HepG2 (cell line): ENCODE results near the gene SMOC1. TPM values are rescaled to one million over a fixed set of nuclear protein-coding genes. Genes with fewer than 3 reads are reported as not detected.

Experiments used
- ADNP ChIP-seq: sonication (generic); formaldehyde crosslinking; IDR thresholded peaks from 2 replicates; pipeline ENCODE4 v1.4.0; 2020; ENCODE audit warnings: missing genetic modification reagents
- HNF4A ChIP-seq: sonication (generic); formaldehyde crosslinking; IDR thresholded peaks from 2 replicates; pipeline ENCODE4 v1.4.0; 2020; ENCODE audit warnings: missing genetic modification reagents
- KLF6 ChIP-seq: IDR thresholded peaks from 2 replicates; pipeline ENCODE4 v1.8.0; 2016; ENCODE audit warnings: missing biosample characterization, missing genetic modification reagents
- MEIS1 ChIP-seq: sonication (generic); formaldehyde crosslinking; IDR thresholded peaks from 2 replicates; pipeline ENCODE4 v1.9.0; 2021; ENCODE audit warnings: mild to moderate bottlenecking, missing genetic modification reagents, moderate library complexity, borderline replicate concordance
- NFYB ChIP-seq: sonication (generic); formaldehyde crosslinking; IDR thresholded peaks from 2 replicates; pipeline ENCODE4 v1.4.0; 2020; ENCODE audit warnings: missing genetic modification reagents
- PAX8 ChIP-seq: sonication (generic); formaldehyde crosslinking; IDR thresholded peaks from 2 replicates; pipeline ENCODE4 v1.8.0; 2022; ENCODE audit warnings: mild to moderate bottlenecking, missing genetic modification reagents, borderline replicate concordance
- PCBP2 ChIP-seq: fragments of 200-400 bp; formaldehyde crosslinking; optimal IDR thresholded peaks from 2 replicates; pipeline ENCODE3; 2018; ENCODE audit warnings: low read length, low read depth; ENCODE audit not compliant: poor library complexity, severe bottlenecking
- POGZ ChIP-seq: sonication (generic); formaldehyde crosslinking; IDR thresholded peaks from 2 replicates; pipeline ENCODE4 v1.4.0; 2020; ENCODE audit warnings: mild to moderate bottlenecking, missing genetic modification reagents
- RAD21 ChIP-seq: fragments of 450-650 bp; formaldehyde crosslinking; IDR thresholded peaks from 2 replicates; pipeline ENCODE4 v1.5.0; 2020; ENCODE audit warnings: mild to moderate bottlenecking
- SMAD3 ChIP-seq: sonication (generic); formaldehyde crosslinking; IDR thresholded peaks from 2 replicates; pipeline ENCODE4 v1.4.0; 2020; ENCODE audit warnings: missing genetic modification reagents
- TBX3 ChIP-seq: fragments of 450-650 bp; IDR thresholded peaks from 2 replicates; pipeline ENCODE4 v1.6.1; 2017; ENCODE audit warnings: antibody characterized with exemption, mild to moderate bottlenecking, inconsistent platforms, borderline replicate concordance
- TGIF2 ChIP-seq: IDR thresholded peaks from 2 replicates; pipeline ENCODE4 v1.6.1; 2016; ENCODE audit warnings: control low read depth, missing compliant biosample characterization
- ZNF12 ChIP-seq: sonication (generic); formaldehyde crosslinking; IDR thresholded peaks from 2 replicates; pipeline ENCODE4 v1.5.0; 2020; ENCODE audit warnings: missing genetic modification reagents
- ZNF331 ChIP-seq: sonication (generic); formaldehyde crosslinking; IDR thresholded peaks from 2 replicates; pipeline ENCODE4 v1.4.0; 2020; ENCODE audit warnings: missing genetic modification reagents
- ZNF572 ChIP-seq: sonication (generic); formaldehyde crosslinking; IDR thresholded peaks from 2 replicates; pipeline ENCODE4 v1.5.1; 2020; ENCODE audit warnings: mild to moderate bottlenecking, missing genetic modification reagents
- polyA plus RNA-seq, 8 experiments: library from polyadenylated mRNA; depleted of rRNA in 3 of 8; stranded (reverse) in 7 of 8; unstranded in 1 of 8; fragments of >200 nt; fragmentation: Illumina TruSeq in 4 of 8; extraction: Trizol in 4 of 8; gene quantifications; 2 replicates each; pipeline versions ENCODE4 v1.2.1 to v1.2.3, GENCODE V29; 2011 to 2016; ENCODE audit warnings: low read depth in 4 of 8, missing spikeins in 1 of 8, mixed read lengths in 1 of 8; ENCODE audit not compliant: insufficient read depth in 1 of 8
- total RNA-seq, 5 experiments: library from RNA; depleted of rRNA; stranded (reverse); fragments of >200 nt; fragmentation: Illumina TruSeq; extraction: Trizol; gene quantifications; 2 replicates each; pipeline ENCODE4 v1.2.3, GENCODE V29; 2016; ENCODE audit warnings: low read depth in 1 of 5
- TF ChIP-seq, protein P1 (sequence below): sonication (generic); formaldehyde crosslinking; IDR thresholded peaks from 2 replicates; pipeline ENCODE4 v1.4.0; 2020; ENCODE audit warnings: missing genetic modification reagents, borderline replicate concordance
- TF ChIP-seq, protein P2 (sequence below): sonication (generic); formaldehyde crosslinking; IDR thresholded peaks from 2 replicates; pipeline ENCODE4 v1.4.0; 2020; ENCODE audit warnings: missing genetic modification reagents
- TF ChIP-seq, protein P3 (sequence below): sonication (generic); formaldehyde crosslinking; conservative IDR thresholded peaks from 2 replicates; pipeline ENCODE4 v1.5.0; 2020; ENCODE audit warnings: missing genetic modification reagents
- TF ChIP-seq, protein P4 (sequence below): sonication (generic); formaldehyde crosslinking; IDR thresholded peaks from 2 replicates; pipeline ENCODE4 v1.4.0; 2020; ENCODE audit warnings: missing genetic modification reagents
- TF ChIP-seq, protein P5 (sequence below): sonication (generic); formaldehyde crosslinking; IDR thresholded peaks from 2 replicates; pipeline ENCODE4 v1.5.0; 2020; ENCODE audit warnings: missing genetic modification reagents

Gene SMOC1
- total and polyA plus RNA-seq, 2 of the 13 experiments (the other 11 are each of a cell fraction or from before 2014, with no cell fraction given), result 17.8 to 35.6 TPM

DNA sequence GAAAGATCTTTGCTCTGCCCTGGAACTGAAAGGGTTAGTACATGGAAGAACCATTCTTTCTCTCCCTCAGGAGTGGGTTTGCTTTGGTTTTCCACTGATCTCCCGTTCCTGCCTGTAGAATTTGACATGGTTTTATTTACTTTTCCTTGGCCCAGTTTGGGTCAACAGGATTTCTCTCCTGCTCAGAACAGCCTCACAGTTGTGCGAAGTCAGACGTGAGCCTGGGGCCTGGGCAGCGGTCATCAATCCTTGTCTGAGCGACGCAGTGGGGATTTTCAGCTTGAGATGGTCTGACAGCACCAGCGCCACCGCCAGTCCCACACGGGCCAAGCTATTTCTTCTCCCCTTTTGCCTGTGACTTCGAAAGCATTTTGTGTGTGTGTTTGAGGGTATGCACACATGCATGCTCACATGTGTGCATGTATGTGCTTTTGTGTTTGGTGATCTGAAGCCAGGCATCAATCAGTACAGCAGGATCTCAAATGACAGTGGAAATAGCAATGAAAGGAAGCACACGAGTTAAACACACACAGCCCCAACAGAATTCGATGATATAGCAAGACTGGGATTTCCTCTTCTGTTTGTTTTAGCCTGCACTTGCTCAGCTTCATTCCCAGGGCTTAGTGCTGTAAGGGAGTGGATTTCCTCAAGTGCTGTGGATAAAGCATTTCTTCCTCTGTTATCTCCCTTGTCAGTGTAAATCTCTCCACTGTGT is 58.3 kb downstream of the SMOC1 start (continued):
- TF ChIP-seq, protein P1, sequence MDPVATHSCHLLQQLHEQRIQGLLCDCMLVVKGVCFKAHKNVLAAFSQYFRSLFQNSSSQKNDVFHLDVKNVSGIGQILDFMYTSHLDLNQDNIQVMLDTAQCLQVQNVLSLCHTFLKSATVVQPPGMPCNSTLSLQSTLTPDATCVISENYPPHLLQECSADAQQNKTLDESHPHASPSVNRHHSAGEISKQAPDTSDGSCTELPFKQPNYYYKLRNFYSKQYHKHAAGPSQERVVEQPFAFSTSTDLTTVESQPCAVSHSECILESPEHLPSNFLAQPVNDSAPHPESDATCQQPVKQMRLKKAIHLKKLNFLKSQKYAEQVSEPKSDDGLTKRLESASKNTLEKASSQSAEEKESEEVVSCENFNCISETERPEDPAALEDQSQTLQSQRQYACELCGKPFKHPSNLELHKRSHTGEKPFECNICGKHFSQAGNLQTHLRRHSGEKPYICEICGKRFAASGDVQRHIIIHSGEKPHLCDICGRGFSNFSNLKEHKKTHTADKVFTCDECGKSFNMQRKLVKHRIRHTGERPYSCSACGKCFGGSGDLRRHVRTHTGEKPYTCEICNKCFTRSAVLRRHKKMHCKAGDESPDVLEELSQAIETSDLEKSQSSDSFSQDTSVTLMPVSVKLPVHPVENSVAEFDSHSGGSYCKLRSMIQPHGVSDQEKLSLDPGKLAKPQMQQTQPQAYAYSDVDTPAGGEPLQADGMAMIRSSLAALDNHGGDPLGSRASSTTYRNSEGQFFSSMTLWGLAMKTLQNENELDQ, result no peak
- TF ChIP-seq, protein P2, sequence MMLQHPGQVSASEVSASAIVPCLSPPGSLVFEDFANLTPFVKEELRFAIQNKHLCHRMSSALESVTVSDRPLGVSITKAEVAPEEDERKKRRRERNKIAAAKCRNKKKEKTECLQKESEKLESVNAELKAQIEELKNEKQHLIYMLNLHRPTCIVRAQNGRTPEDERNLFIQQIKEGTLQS (CRISPR knock-in tag), result no peak
- TF ChIP-seq, protein P3, sequence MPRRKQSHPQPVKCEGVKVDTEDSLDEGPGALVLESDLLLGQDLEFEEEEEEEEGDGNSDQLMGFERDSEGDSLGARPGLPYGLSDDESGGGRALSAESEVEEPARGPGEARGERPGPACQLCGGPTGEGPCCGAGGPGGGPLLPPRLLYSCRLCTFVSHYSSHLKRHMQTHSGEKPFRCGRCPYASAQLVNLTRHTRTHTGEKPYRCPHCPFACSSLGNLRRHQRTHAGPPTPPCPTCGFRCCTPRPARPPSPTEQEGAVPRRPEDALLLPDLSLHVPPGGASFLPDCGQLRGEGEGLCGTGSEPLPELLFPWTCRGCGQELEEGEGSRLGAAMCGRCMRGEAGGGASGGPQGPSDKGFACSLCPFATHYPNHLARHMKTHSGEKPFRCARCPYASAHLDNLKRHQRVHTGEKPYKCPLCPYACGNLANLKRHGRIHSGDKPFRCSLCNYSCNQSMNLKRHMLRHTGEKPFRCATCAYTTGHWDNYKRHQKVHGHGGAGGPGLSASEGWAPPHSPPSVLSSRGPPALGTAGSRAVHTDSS, result no peak
- TF ChIP-seq, protein P4, sequence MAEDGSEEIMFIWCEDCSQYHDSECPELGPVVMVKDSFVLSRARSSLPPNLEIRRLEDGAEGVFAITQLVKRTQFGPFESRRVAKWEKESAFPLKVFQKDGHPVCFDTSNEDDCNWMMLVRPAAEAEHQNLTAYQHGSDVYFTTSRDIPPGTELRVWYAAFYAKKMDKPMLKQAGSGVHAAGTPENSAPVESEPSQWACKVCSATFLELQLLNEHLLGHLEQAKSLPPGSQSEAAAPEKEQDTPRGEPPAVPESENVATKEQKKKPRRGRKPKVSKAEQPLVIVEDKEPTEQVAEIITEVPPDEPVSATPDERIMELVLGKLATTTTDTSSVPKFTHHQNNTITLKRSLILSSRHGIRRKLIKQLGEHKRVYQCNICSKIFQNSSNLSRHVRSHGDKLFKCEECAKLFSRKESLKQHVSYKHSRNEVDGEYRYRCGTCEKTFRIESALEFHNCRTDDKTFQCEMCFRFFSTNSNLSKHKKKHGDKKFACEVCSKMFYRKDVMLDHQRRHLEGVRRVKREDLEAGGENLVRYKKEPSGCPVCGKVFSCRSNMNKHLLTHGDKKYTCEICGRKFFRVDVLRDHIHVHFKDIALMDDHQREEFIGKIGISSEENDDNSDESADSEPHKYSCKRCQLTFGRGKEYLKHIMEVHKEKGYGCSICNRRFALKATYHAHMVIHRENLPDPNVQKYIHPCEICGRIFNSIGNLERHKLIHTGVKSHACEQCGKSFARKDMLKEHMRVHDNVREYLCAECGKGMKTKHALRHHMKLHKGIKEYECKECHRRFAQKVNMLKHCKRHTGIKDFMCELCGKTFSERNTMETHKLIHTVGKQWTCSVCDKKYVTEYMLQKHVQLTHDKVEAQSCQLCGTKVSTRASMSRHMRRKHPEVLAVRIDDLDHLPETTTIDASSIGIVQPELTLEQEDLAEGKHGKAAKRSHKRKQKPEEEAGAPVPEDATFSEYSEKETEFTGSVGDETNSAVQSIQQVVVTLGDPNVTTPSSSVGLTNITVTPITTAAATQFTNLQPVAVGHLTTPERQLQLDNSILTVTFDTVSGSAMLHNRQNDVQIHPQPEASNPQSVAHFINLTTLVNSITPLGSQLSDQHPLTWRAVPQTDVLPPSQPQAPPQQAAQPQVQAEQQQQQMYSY, result no peak
- TF ChIP-seq POGZ (CRISPR knock-in tag) (peak; percentile 67; the same call in 1 of the 2 replicates), PAX8 (CRISPR knock-in tag) (0 out of 2 replicates have a peak, but pooled peaks have one; percentile 36), ZNF572 (CRISPR knock-in tag) (no peak), NFYB (CRISPR knock-in tag) (no peak), ZNF331 (CRISPR knock-in tag) (0 out of 2 replicates have a peak, but pooled peaks have one; percentile 39), MEIS1 (CRISPR knock-in tag) (0 out of 2 replicates have a peak, but pooled peaks have one; percentile 69), RAD21 (CRISPR knock-in tag) (0 out of 2 replicates have a peak, but pooled peaks have one; percentile 30), SMAD3 (CRISPR knock-in tag) (no peak), KLF6 (CRISPR knock-in tag) (no peak), HNF4A (CRISPR knock-in tag) (no peak), TGIF2 (CRISPR knock-in tag) (0 out of 2 replicates have a peak, but pooled peaks have one; percentile 58), TBX3 (no peak), ADNP (CRISPR knock-in tag) (no peak), ZNF12 (CRISPR knock-in tag) (no peak; the same call in 1 of the 2 replicates), PCBP2 (no peak)
- TF ChIP-seq, protein P5, sequence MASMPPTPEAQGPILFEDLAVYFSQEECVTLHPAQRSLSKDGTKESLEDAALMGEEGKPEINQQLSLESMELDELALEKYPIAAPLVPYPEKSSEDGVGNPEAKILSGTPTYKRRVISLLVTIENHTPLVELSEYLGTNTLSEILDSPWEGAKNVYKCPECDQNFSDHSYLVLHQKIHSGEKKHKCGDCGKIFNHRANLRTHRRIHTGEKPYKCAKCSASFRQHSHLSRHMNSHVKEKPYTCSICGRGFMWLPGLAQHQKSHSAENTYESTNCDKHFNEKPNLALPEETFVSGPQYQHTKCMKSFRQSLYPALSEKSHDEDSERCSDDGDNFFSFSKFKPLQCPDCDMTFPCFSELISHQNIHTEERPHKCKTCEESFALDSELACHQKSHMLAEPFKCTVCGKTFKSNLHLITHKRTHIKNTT (CRISPR knock-in tag), result no peak
